GM19240 (cell line): ENCODE data around the gene IL17RE.
"Not testable (repeated sequence)": the region's sequence is repeated elsewhere in the genome, so short reads cannot be mapped to it uniquely, and the experiment has no call there.

Experiments used
- DNase-seq: peaks from one replicate; pipeline ENCODE4 v3.0.0; 2011; ENCODE audit warnings: low spot score; ENCODE audit not compliant: insufficient read length

Gene IL17RE, protein sequence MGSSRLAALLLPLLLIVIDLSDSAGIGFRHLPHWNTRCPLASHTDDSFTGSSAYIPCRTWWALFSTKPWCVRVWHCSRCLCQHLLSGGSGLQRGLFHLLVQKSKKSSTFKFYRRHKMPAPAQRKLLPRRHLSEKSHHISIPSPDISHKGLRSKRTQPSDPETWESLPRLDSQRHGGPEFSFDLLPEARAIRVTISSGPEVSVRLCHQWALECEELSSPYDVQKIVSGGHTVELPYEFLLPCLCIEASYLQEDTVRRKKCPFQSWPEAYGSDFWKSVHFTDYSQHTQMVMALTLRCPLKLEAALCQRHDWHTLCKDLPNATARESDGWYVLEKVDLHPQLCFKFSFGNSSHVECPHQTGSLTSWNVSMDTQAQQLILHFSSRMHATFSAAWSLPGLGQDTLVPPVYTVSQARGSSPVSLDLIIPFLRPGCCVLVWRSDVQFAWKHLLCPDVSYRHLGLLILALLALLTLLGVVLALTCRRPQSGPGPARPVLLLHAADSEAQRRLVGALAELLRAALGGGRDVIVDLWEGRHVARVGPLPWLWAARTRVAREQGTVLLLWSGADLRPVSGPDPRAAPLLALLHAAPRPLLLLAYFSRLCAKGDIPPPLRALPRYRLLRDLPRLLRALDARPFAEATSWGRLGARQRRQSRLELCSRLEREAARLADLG

DNA sequence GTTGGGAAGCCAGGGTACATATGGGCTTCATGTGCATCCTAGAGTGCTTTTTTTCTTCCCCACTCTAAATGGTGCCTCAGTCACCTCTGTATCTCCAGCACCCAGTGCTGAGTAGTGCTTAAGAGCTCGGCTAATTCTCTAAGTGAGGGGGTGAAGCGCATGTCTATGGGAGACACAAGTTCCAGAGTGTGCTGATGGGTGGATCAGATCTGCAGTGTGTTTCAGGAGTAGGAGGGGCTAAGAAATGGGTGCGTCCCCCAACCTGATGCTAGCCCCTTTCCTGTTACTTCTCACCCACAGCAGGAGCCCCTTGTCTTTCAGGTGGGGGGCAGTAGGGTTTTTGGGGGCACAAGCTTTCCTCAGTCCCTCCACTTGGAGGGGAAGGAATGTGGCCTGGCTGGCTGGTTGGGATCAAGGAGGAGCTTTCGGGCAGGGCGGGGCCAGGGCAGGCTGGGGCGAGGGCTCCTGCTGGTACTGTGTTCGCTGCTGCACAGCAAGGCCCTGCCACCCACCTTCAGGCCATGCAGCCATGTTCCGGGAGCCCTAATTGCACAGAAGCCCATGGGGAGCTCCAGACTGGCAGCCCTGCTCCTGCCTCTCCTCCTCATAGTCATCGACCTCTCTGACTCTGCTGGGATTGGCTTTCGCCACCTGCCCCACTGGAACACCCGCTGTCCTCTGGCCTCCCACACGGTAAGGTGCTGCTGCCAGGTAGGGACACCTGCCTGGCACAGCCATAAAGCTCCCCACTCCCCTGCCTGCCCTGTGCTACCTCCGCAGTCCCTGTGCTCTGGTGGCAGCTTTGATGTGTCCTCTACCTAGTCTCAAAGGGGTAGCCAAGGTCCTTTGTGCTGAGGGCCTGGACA, at the start of gene IL17RE:
Gene IL17RE (plus strand): TSS at position 477 of the 866 bp plus-strand sequence. CDS start 85 bp downstream, at position 562.
- no peak for DNase-seq

DNA sequence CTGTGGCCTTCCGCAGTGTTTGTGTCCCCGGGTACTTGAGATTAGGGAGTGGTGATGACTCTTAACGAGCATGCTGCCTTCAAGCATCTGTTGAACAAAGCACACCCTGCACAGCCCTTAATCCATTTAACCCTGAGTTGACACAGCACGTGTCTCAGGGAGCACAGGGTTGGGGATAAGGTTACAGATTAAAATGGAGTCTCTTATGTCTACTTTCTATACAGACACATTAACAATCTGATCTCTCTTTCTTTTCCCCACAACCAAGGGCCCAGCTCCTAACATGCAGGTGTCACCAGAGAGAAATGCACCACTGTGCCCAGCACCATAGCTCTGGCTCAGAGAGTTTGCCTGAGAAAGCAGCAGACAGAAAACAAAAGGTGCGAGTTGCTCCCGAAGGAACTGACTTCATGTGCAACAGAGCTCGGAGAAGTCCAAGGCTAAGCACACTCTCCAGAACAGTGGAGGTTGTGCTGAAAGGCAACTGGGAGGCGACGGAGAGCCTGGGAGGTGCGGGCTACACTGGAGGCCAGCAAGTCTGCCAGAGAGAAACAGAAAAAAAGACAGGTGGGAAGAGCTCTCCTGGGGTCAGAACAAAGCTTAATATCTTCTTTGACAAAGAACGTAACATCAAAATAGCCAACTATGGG, 48.2 kb upstream of the IL17RE start:
- not testable (repeated sequence) for DNase-seq

DNA sequence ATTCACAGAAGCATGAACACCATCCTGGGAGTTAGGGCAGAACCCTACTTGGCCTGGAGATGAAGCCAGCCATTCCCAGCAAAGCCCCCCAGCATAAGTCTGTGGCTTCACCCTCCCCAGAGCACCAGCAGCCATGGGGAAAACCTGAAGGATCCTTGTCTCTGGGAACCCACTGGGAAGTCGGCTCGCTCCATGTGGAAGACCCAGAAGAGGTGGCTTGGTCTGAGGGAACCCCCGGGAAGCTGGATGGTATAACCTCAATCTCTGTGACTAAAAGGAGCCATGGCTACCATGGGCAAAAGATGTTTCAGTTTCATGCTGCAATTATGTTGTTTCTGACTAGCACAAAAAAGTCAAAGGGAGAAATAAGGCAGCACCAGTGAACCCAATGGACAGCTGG, 47.1 kb upstream of the IL17RE start:
- no peak for DNase-seq

DNA sequence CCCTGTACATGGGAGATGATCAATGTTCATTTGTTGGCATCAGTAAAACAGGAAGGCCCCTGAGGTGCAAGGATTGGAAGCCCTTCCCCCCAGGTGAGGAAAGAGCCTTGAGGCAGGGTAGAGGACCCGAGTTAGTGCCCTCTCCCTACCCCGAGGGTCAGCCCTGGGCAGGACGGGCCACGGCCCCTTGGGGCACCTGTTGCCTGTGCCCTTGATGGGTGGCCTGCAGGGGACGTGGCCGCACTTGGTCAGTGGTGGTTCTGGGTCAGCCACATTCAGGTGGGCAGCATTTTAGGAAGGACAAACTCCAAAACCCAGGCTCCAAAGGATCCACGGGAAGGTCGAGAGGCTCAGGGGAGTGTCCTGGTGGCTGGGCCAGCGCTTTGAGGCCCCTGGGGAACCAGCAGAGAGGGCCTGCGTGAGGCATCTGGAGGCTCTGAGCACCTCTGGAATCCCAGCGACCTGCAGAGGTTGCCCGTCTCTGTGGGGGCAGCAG, 43.1 kb upstream of the IL17RE start:
- no peak for DNase-seq

DNA sequence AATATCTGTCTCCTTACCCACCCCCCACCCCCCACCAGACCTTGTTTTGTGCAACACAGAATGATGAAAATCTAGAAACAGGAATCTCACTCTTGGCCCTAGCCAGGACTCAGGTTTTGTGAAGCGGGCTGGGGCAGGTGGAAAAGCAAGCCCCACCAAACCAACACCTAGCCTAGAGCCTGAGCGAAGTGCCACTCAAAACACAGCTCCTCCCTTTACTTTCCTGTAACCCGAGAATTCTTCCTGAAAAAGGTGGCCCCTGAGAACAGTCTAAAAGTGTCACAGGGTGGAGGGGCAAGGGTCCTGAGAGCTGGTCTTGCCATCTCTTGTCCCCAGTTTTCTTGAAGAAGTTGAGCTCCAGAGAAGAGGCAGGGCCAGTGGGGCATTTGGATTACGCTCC, 41.4 kb upstream of the IL17RE start:
- DNase-seq: no peak

DNA sequence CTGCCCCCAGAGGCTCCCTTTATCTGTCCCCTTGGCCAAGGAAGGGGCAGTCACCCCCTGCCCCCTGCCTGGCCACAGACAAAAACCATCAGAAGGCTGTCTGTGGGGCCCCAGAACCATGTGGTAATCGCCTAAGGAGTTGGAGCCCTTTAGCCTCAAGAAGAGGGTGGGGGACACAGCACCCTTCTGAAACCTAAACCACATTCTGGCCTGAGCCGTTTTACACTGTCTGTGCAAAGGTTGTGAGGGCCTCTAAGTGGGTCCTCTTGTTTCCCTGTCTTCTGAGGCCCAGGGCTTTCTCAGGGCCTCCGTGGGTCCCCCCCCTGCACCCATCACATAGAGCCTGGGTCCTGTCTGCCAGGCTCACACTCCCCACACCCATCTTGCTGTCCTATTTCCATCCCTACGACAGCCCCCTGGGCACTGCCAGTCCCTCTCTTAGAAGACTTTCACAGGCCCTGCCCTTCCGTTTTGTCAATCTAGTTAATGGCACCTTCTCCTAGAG, 41.0 kb upstream of the IL17RE start:
- DNase-seq: no peak

DNA sequence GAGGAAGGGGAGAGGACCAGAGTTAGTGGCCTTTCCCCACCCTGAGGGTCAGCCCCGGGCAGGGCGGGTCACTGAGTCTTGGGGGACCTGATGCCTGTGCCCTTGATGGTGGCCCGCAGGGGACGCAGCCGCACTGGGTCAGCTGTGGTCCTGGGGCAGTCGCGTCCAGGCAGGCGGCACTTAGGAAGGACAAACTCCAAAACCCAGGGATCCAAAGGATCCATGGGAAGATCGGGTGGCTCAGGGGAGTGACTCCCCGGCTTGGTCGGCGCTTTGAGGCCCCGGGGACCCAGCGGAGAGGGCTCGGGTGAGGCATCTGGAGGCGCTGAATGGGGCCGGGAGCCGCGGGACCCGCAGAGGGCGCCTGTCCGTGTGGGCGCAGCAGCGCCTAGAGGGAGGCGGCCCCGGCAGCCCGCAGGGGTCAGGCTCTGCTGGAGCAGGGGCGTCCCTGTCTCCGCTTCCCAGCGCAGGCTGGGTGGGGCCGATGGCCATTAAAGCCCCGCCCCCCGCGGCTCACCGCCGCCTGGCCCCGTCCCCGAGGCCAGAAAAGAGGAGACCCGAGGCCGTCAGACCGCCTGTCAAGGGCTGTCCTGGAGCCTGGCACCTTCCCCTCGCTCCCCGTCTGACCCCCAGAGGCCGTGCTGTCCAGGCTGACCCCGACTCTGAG, 40.1 kb upstream of the IL17RE start:
- no peak for DNase-seq

DNA sequence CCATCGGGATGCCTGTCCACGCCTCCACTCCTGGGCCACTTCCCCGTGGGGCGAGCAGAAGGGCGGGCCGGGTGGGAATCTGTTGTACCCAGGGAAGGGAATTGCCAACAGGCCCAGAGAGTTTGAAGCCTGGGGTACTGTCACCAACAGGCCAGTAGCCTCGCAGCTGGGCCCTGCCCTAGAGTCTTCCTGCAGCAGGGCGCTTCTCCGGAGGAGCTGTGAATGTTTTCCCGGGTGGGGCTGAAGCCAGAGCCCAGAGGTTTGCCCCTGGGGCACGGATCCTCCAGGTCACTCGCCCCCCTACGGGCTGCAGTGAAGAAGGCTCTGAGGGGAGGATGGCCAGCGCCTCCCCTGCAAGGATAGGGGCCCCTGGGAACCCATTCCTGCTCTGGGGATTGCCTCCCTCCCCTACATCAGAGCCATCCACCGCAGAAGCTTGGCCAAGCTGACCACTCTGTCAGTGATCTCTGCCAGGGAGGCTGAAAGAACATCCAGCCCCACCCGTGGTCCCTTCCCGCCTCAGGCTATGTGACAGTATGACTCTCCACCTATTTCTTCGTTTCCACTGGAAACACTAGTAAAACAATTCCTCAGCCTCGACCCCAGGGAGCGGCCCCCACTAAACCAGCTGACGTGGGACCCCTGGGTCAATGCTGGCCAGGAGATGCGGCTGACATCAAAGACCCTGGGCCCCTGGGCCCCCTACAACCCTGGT, 39.4 kb upstream of the IL17RE start:
- DNase-seq: no peak

DNA sequence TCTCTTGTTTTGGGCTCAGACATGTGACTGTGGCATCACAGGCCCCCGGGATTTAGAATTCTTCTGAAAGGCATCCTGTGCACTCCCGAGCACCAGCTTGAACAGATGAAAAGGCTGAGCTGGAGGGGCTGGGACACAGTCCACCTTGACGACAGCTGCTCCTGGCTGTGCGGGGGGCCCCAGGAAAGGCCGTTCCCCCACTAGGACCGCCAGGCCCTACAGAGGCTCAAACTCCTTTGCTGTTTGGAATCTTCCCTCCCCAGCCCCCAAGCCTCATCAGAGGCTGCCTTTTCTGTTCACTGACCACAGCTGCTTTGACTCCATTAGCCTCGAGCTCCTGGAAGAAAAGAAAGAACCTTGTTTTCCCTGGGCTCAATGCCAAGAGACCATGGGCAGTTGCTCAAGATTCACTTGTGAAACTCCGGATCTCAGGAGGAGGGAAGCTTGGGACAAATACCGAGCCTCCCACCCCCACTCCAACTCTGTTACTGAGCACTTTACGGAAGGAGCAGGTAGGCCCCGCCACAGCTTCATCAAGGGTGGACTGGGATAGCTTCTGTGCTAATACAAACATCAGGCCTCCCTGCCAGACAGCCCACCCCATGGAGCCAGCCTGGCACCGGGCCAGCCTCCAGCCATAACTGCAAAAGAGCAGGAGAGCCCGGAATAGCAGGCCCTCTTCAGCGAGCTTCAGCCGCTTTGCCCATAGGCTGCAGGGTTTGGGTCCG, 38.3 kb upstream of the IL17RE start:
- DNase-seq: no peak

DNA sequence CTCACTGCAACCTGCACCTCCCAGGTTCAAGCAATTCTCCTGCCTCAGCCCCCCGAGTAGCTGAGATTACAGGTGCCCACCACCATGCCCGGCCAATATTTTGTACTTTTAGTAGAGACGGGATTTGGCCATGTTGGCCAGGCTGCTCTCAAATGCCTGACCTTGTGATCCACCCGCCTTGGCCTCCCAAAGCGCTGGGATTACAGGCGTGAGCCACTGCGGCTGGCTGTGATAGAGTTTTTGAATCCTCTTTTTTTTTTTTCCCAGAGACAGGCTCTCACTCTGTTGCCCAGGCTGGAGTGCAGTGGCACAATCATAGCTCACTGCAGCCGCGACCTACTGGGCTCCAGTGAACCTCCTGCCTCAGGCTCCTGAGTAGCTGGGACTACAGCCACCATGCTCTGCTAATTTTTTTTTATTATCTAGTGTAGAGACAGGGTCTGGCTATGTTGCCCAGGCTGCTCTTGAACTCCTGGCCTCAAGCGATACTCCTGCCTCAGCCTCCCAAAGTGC, 37.5 kb upstream of the IL17RE start:
- DNase-seq: not testable (repeated sequence)

DNA sequence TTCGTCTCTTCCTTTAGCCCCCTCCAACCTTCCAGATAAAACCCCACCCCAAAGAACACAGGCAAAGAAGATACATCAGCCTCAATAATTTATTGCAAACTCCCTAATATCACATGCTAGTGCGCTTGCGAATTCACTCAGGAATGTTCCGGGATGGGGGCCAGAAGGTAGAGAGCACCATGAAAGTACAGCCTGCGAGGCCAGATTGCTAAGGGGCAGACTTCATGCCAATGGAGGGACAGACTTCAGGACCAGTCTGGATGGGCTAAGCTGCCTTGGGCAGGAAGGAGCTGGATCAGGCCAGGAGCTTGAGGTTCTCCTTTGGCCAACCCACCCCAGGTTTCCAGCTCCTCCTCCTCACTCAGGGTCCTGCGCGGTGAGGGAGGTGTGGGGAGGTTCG, 36.0 kb upstream of the IL17RE start:
- no peak for DNase-seq

DNA sequence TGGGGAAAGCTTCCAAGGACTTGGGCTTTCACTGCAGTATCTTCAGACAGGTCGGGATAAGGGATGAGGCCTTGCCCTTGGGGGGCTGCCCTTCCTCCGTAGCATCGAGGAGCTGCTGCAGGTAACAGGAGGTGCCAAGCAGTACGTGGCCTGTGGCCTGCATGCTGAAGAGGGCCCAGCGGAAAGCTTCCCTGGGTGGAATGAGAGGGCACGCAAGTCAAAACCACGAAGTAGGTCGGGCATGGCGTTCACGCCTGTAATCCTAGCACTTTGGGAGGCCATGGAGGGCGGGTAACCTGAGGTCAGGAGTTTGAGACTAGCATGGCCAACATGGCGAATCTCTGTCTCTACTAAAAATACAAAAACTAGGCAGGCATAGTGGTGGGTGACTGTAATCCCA, 35.5 kb upstream of the IL17RE start:
- no peak for DNase-seq

DNA sequence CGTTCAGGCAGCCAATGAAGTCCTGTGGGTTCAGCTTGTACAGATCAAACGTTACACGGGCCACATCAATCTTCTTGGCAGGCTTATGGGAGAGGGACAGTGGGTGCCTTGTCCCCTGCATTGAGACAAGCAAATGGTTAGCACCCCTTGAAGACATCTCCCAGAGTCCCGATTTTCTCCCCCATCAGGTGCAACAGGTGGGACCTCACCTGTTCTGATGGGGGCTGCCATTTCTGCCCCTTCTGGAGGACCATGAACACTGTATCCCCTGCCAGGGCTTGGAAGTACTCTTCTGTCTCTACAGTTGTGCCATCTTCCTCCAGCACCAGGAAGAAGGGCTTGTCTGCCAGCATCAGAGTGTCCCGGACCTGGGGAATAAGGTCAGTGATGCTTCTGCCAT, 32.7 kb upstream of the IL17RE start:
- DNase-seq: no peak

DNA sequence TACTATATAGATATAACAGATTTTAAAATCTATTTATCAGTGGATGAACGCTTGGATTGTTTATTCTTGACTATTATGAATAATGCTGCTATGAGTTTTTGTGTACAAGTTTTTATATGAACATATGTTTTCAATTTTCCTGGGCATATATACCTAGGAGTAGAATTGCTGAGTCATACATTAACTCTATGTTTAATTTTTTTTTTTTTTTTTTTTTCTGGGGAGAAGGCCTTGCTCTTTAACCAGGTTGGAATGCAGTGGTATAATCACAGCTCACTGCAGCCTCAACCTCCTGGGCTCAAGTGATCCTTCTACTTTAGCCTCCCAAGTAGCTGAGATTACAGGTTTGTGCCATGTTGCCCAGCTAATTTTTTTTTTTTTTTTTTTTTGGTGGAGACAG, 31.7 kb upstream of the IL17RE start:
- DNase-seq: no peak

DNA sequence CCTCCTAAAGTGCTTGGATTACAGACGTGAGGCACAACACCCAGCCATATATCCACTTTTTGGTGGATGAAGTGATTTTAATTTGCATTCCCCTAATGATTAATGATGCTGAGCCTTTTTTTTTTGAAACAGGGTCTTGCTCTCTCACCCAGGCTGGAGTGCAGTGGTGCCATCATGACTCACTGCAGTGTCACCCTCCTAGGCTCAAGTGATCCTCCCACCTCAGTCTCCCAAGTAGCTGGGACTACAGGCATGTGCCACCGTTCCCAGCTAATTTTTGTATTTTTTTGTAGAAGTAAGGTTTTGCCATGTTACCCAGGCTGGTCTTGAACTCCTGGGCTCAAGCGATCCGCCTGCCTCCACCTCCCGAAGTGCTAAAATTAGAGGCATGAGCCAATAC, 30.6 kb upstream of the IL17RE start:
- DNase-seq: not testable (repeated sequence)

DNA sequence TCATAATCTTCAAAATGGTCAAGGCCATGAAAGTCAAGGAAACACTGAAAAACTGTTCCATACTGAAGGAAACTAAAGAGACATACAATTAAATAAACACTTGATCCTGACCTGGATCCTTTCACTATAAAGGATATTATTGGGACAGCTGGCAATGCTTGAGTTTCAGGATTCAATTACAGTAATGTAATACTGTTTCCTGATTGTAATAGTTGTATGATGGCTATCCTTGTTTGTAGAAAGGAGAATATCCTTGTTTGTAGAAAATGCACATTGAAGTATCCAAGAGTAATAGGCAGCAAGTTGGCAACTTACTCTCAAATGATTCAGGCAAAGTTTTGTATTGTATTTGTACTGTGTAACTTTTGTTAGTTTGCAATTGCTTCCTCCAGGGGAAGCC, 27.2 kb upstream of the IL17RE start:
- no peak for DNase-seq

DNA sequence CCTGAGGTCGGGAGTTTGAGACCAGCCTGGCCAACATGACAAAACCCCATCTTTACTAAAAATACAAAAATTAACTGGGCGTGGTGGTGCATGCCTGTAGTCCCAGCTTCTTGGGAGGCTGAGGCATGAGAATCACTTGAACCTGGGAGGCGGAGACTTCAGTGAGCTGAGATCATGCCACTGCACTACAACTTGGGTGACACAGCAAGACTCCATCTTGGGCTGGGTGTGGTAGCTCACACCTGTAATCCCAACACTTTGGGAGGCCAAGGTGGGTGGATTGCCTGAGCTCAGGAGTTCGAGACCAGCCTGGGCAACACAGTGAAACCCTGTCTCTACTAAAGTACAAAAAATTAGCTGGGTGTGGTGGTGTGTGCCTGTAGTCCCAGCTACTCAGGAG, 26.4 kb upstream of the IL17RE start:
- not testable (repeated sequence) for DNase-seq

DNA sequence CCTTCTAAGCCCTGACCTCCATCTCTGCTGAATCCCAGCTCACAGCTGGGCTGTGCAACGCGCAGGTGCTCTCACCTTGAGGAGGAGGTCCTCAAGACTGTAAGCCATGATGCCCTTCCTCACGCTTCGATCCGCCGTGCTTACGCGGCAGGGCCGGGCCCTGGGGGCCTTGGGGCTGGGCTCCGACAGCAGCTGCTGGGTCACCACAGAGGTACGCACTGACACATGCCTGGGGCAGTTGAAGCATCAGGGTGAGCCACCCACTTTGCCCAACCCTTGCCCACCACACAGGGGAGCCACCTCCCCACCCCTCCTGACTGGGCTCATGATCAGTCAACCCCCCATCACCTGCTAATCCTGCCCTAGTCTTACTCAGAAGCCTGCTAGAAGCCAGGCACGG, 25.7 kb upstream of the IL17RE start:
- DNase-seq: no peak

DNA sequence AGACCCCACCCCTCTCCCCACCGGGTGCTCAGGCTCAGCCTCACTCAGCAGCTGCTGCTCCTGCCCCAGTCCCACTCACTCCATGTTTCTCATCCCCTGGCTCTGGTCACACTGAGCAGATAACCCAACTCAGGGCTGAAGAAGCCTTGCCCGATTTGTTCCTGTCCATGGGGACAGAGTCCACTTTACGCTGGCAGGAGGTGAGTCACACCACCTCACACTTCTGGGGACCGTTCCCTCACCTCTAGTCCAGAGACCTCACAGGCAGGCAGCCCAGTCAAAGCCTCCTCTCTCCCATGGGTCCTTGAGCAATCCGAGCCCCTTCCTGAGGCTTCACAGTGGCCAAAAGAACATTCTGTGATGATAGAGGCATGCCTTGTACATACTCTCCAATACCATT, 23.9 kb upstream of the IL17RE start:
- DNase-seq: no peak
